Stomach (tissue), 9 donors: ENCODE measurements around the gene TTF1. TPM values are rescaled to one million over a fixed set of nuclear protein-coding genes. Genes with fewer than 3 reads are reported as not detected.
A peak's percentile ranks its signal among the peaks of the same experiment; 100 is the strongest.

ENCODE experiments used
- DNase-seq, 2 donors: peaks; one replicate each; pipeline versions ENCODE4 v3.0.0 to v3.0.0-alpha.2; 2013 to 2019
- H3K27ac ChIP-seq, 5 donors: fragments of 200-600 bp in 4 of 5; sonication (generic) in 4 of 5; one replicate each; pipeline ENCODE4 v1.5.1; 2013 to 2019; ENCODE audit warnings: mild to moderate bottlenecking in 1 of 5, moderate library complexity in 1 of 5
- H3K27me3 ChIP-seq, 3 donors: fragments of 200-600 bp; sonication (generic); one replicate each; pipeline ENCODE4 v1.5.1; 2017 to 2019; ENCODE audit warnings: mixed run types in 1 of 3
- H3K36me3 ChIP-seq, 4 donors: fragments of 200-600 bp; sonication (generic); 1 replicate in 3 of 4; 2 replicates in 1 of 4; pipeline ENCODE4 v1.5.1; 2016 to 2019
- H3K4me1 ChIP-seq, 4 donors: fragments of 200-600 bp; sonication (generic); one replicate each; pipeline ENCODE4 v1.5.1; 2016 to 2019
- H3K4me3 ChIP-seq, 4 donors: fragments of 200-600 bp; sonication (generic) in 3 of 4; one replicate each; pipeline ENCODE4 v1.5.1; 2016 to 2019; ENCODE audit warnings: mild to moderate bottlenecking in 1 of 4
- H3K9me3 ChIP-seq, 4 donors: fragments of 200-600 bp; sonication (generic); one replicate each; pipeline ENCODE4 v1.5.1; 2016 to 2019
- EP300 ChIP-seq: sonication (generic); formaldehyde crosslinking; IDR thresholded peaks from one replicate; pipeline ENCODE4 v1.6.1; 2017; ENCODE audit warnings: antibody characterized with exemption
- POLR2A ChIP-seq, 4 donors: fragments of 450-650 bp; IDR thresholded peaks; one replicate each; pipeline ENCODE4 v1.6.1; 2016; ENCODE audit warnings: antibody characterized with exemption in 4 of 4, control low read depth in 2 of 4, mild to moderate bottlenecking in 1 of 4, moderate library complexity in 1 of 4
- POLR2AphosphoS5 ChIP-seq, 3 donors: sonication (generic); formaldehyde crosslinking; IDR thresholded peaks; one replicate each; pipeline ENCODE4 v1.6.1; 2016; ENCODE audit warnings: antibody characterized with exemption in 3 of 3
- whole genome bisulfite sequencing, 5 donors: extraction: QIAGEN DNeasy Blood & Tissue Kit in 3 of 5; methylation state at CpG; one replicate each; pipeline versions ENCODE4 v1.1.5 to v1.1.7; 2013 to 2018; 5-methylcytosine and 5-hydroxymethylcytosine counted together
- intact Hi-C: fragments of 100-400 bp; cut with DNase I; formaldehyde crosslinking; loops from one replicate; pipeline ENCODE4 v1.15.1; 2023; ENCODE audit warnings: low total_unique reads
- polyA plus RNA-seq, 3 donors: library from polyadenylated mRNA; stranded (reverse); fragments of 200-250 nt; gene quantifications; one replicate each; pipeline ENCODE4 v1.2.3, GENCODE V29; 2013
- total RNA-seq, 5 donors: library from RNA; depleted of rRNA; stranded (reverse); fragments of >200 nt; gene quantifications; one replicate each; pipeline versions ENCODE4 v1.1.0 to v1.2.3, GENCODE V29; 2014 to 2016
- TF ChIP-seq, protein P1 (sequence below), 7 experiments: fragments of 450-650 bp in 4 of 7; fragments of 200-600 bp in 3 of 7; sonication (generic) in 3 of 7; IDR thresholded peaks; one replicate each; pipeline ENCODE4 v1.5.1; 2016 to 2019; ENCODE audit warnings: antibody characterized with exemption in 7 of 7, control low read depth in 2 of 7, mild to moderate bottlenecking in 1 of 7
- donor health status: healthy with polysubstance abuse.
- donor health status: Bipolar disorder and iron deficiency.
- donor health status: healthy.

TTF1 gene
- total and polyA plus RNA-seq, 8 donors = 4.0 to 18.5 (median 12.1) TPM

GRCh38 chr9:132356324-132356924, 50.2 kb downstream of the TTF1 start:
- TF ChIP-seq POLR2A (IDR thresholded peaks at IDR 0.05) = no peak
- no peak for TF ChIP-seq POLR2AphosphoS5 (IDR thresholded peaks at IDR 0.05)
- TF ChIP-seq, protein P1, sequence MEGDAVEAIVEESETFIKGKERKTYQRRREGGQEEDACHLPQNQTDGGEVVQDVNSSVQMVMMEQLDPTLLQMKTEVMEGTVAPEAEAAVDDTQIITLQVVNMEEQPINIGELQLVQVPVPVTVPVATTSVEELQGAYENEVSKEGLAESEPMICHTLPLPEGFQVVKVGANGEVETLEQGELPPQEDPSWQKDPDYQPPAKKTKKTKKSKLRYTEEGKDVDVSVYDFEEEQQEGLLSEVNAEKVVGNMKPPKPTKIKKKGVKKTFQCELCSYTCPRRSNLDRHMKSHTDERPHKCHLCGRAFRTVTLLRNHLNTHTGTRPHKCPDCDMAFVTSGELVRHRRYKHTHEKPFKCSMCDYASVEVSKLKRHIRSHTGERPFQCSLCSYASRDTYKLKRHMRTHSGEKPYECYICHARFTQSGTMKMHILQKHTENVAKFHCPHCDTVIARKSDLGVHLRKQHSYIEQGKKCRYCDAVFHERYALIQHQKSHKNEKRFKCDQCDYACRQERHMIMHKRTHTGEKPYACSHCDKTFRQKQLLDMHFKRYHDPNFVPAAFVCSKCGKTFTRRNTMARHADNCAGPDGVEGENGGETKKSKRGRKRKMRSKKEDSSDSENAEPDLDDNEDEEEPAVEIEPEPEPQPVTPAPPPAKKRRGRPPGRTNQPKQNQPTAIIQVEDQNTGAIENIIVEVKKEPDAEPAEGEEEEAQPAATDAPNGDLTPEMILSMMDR (IDR thresholded peaks at IDR 0.05) = no peak
- no peak for TF ChIP-seq EP300
- H3K9me3 ChIP-seq = no peaks in the 10 kb centered on the region
- H3K27me3 ChIP-seq = no peaks in the 10 kb centered on the region
- H3K4me3 ChIP-seq = no peak overlapping the region
- H3K4me1 ChIP-seq = peaks cover 21 to 32% (median 27%) of the 10 kb centered on the region in 4 donors
- no peak overlapping the region for H3K27ac ChIP-seq
- DNase-seq = peak in 1 of 2 donors; percentile 11
- intact Hi-C loops = no loop called here
- H3K36me3 ChIP-seq = peaks cover 7 to 20% (median 20%) of the 10 kb centered on the region in 4 donors
- 87 to 95% (median 91%) methylated on average over 26 of the region's 26 CpGs for WGBS, 5 donors

- 0 to 1% (median 1%) methylated on average over 34 to 82 of the region's 82 CpGs for WGBS, 5 donors
- Histone ChIP-seq H3K4me3 (peak within 1 kb of the TSS; percentile 65 to 98 (median 90)), H3K27me3 (no peaks in the 10 kb centered on the region), H3K4me1 (peaks cover 25 to 48% (median 37%) of the 10 kb centered on the region in 4 donors), H3K36me3 (peaks cover 11 to 36% (median 28%) of the 10 kb centered on the region in 4 donors), H3K27ac (peak within 1 kb of the TSS; percentile 93 to 99 (median 97)), H3K9me3 (no peaks in the 10 kb centered on the region)
- intact Hi-C loops = no loop called here
- TF ChIP-seq EP300 (no peak), POLR2A (IDR thresholded peaks at IDR 0.05) (peak in 1 of 4 donors; percentile 78), POLR2AphosphoS5 (IDR thresholded peaks at IDR 0.05) (peak; percentile 70 to 95 (median 95))
- TF ChIP-seq, protein P1 (IDR thresholded peaks at IDR 0.05) = peak in 1 of 7 experiments; percentile 20
- DNase-seq = peak; percentile 99
Observed at GRCh38 chr9:132354637-132355355, 51.8 kb downstream of the TTF1 start, which contains the start of gene SETX. Gene SETX, minus strand, starts transcription at chr9:132354986. Its CDS starts 5,558 bp downstream, at chr9:132349428.

DNA sequence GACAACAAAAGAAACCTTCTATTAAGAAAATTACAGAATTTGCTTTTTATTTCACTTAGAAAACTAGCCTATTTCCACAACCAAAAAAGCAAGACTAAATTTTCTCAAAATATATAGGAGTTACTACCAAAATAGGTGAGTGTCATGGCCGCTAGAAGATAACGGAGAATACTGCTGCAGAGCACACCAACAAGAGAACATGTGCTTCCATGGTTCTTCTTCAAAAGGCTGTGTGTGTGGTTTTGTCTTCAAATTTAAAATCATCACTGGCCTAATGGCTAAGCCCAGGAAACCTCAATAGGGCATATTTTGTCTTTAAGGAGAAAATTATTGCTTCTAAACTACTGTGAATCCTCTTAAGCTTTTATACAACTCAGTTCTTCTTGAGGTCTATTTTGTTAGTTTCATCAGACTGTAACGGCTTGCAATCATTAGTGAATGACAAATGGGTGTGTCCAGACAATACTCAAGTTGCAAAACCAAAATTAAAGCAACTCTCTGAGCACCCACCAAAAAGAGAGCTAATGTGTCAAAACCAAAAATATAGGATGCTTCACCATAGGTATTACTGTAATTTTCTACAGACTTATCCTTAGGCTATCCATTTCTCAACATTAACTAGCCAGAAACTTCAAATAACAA, 55.1 kb downstream of the TTF1 start:
- Histone ChIP-seq H3K36me3 (peaks cover 38 to 68% (median 60%) of the 10 kb centered on the region in 4 donors), H3K27ac (peak overlapping the region in 3 of 5 donors; percentile 43 to 66 (median 52)), H3K9me3 (no peaks in the 10 kb centered on the region), H3K27me3 (no peaks in the 10 kb centered on the region), H3K4me1 (peaks cover 25 to 48% (median 37%) of the 10 kb centered on the region in 4 donors), H3K4me3 (peak overlapping the region in 2 of 4 donors; percentile 17 to 19)
- WGBS, 5 donors = 50 to 68% (median 65%) methylated on average over 3 of the region's 3 CpGs
- DNase-seq = no peak
- intact Hi-C loops = no loop called here
- TF ChIP-seq POLR2A (IDR thresholded peaks at IDR 0.05) = no peak
- TF ChIP-seq EP300 = no peak
- TF ChIP-seq POLR2AphosphoS5 (IDR thresholded peaks at IDR 0.05) = no peak
- TF ChIP-seq, protein P1 (IDR thresholded peaks at IDR 0.05) = no peak

- Histone ChIP-seq H3K27ac (peak overlapping the region in 3 of 5 donors; percentile 43 to 66 (median 52)), H3K4me1 (peaks cover 25 to 48% (median 37%) of the 10 kb centered on the region in 4 donors), H3K36me3 (peaks cover 45 to 75% (median 66%) of the 10 kb centered on the region in 4 donors), H3K27me3 (no peaks in the 10 kb centered on the region), H3K9me3 (no peaks in the 10 kb centered on the region), H3K4me3 (peak overlapping the region in 2 of 4 donors; percentile 17 to 19)
- intact Hi-C loops = no loop called here
- WGBS, 5 donors = 26 to 40% (median 33%) methylated on average over 6 of the region's 6 CpGs
- TF ChIP-seq, protein P1 (IDR thresholded peaks at IDR 0.05) = no peak
- TF ChIP-seq POLR2A (IDR thresholded peaks at IDR 0.05) (no peak), POLR2AphosphoS5 (IDR thresholded peaks at IDR 0.05) (no peak), EP300 (no peak)
- DNase-seq = peak in 1 of 2 donors; percentile 30
Observed at GRCh38 chr9:132350861-132351315, 55.8 kb downstream of the TTF1 start.
